Mucosa of descending colon (tissue), 3 donors: ENCODE data around the gene GBA2. TPM values are rescaled to one million over a fixed set of nuclear protein-coding genes. Genes with fewer than 3 reads are reported as not detected.
A peak's percentile ranks its signal among the peaks of the same experiment; 100 is the strongest.

Experiments used
- ATAC-seq: fragments of 200-7000 bp; cut with Tn5 transposase; one replicate; pipeline ENCODE4 v1.9.1; 2020; ENCODE audit warnings: mild to moderate bottlenecking, moderate library complexity
- DNase-seq, 3 donors: peaks; one replicate each; pipeline ENCODE4 v3.0.0-alpha.2; 2020
- H3K36me3 ChIP-seq: fragments of 200-600 bp; one replicate; pipeline ENCODE4 v1.8.0; 2021; ENCODE audit warnings: low read depth, mild to moderate bottlenecking
- H3K4me1 ChIP-seq: fragments of 200-600 bp; one replicate; pipeline ENCODE4 v1.8.0; 2021; ENCODE audit warnings: low read depth, mild to moderate bottlenecking
- H3K4me3 ChIP-seq: fragments of 200-600 bp; one replicate; pipeline ENCODE4 v1.8.0; 2021; ENCODE audit warnings: mild to moderate bottlenecking
- H3K9me3 ChIP-seq: fragments of 200-600 bp; one replicate; pipeline ENCODE4 v1.8.0; 2021; ENCODE audit warnings: mild to moderate bottlenecking
- intact Hi-C, 2 donors: fragments of 100-400 bp; cut with DNase I in 1 of 2; cut with micrococcal nuclease in 1 of 2; formaldehyde crosslinking; loops; one replicate each; pipeline versions ENCODE4 v1.11.0 to v1.11.1; 2022; cut with DNase I, micrococcal nuclease
- total RNA-seq, 3 donors: library from RNA; stranded (reverse); fragmentation: NEBNext Ultra II Directional in 2 of 3; extraction: Animal tissue kit (Norgen Biotek cat#: 25700) in 2 of 3; gene quantifications; one replicate each; pipeline versions ENCODE4 v1.2.1 to v1.2.4, GENCODE V29; 2021 to 2023
- TF ChIP-seq, protein P1 (sequence below): fragments of 200-600 bp; IDR thresholded peaks from one replicate; pipeline ENCODE4 v1.8.0; 2022; ENCODE audit warnings: antibody characterized with exemption, mild to moderate bottlenecking
- donor health status: DM: no; HTN: no; CAD: no; lungs with moderate emphysema.
- donor health status: DM: no; HTN: no; CAD: no.
- donor health status: DM: no; HTN: yes; CAD: no.

The GBA2 gene
- total RNA-seq, 3 donors from 2014 or later, result 157 to 285 (median 223) TPM

DNA sequence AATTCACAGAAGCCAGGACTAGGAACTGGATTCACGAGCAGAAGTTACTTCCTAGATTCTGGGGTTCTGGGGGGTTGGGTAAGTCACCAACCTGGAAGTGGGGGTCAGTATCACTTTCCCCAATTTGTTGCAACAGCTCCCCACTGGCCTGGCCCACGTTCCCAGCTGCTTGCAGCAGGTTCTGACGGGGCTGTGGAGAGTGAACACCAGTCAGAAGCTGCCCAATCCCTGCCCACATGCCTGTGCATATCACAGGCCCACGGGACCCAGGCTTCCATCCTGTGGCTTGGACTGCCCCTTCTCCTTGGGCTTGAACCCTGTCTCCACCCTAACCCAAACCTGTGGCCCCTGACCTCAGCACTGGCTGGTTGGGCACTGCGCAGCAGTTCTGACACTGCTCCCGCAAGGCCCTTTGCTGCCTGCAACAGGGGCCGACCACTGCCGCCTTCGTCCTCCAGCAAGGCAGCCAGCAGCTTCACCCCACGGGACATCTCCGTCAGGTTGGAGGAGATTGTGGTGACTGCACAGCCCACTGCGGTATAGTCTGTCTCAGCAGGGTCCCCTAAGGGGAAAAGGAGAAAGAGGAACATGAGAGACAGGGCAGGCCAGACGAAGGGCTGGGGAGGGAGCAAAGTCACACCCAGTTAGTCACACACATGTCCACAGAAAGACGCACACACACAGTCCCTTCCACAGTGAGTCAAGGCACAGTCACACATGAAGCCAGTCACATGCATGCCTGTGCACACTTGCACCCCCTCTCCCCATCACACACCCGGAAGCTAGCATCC lies 30.1 kb downstream of the GBA2 start:
- no peak overlapping the region for H3K4me3 ChIP-seq
- TF ChIP-seq, protein P1, sequence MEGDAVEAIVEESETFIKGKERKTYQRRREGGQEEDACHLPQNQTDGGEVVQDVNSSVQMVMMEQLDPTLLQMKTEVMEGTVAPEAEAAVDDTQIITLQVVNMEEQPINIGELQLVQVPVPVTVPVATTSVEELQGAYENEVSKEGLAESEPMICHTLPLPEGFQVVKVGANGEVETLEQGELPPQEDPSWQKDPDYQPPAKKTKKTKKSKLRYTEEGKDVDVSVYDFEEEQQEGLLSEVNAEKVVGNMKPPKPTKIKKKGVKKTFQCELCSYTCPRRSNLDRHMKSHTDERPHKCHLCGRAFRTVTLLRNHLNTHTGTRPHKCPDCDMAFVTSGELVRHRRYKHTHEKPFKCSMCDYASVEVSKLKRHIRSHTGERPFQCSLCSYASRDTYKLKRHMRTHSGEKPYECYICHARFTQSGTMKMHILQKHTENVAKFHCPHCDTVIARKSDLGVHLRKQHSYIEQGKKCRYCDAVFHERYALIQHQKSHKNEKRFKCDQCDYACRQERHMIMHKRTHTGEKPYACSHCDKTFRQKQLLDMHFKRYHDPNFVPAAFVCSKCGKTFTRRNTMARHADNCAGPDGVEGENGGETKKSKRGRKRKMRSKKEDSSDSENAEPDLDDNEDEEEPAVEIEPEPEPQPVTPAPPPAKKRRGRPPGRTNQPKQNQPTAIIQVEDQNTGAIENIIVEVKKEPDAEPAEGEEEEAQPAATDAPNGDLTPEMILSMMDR, result no peak
- ATAC-seq (peak; percentile 65), DNase-seq (no peak)
- H3K9me3 ChIP-seq, result no peaks in the 10 kb centered on the region
- peaks cover 37% of the 10 kb centered on the region for H3K36me3 ChIP-seq
- intact Hi-C loops, result no loop called here
- H3K4me1 ChIP-seq, result no peaks in the 10 kb centered on the region

DNA sequence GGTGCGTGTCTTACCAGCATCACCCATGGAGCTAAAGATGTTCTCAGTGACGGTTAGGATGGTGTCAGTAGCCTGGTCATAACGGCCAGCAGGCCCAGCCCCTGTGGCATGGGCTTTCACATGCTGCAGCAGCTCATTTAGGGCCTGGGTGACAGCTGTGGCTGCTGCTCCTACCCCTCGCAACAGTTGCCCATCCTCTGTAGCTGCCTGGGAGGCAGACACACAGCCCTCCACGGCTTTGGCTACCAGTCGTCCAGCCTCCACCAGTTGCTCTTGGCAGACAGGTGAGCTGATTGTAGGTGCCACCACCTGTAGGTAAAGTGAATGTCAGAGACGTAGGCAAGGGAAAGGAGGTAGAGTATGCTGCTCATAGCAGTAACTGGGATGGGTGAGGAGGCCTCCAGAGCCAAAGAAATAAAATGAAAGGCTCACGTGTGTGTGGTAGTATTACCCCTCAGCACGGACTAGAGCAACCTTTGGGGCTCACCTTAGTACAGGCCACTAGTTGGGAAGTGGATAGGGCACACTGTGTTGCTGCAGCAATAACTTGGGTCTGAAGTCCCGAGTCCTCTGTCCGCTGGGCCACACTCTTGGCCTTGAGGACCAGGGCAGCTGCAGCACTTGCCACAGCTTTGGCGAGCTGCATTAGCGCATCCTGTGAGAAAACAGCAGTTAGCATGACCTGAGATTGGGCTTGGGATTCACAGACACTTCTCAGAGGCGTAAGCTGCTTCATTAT lies 31.7 kb downstream of the GBA2 start:
- Histone ChIP-seq H3K4me3 (no peak overlapping the region), H3K4me1 (no peaks in the 10 kb centered on the region), H3K36me3 (peaks cover 30% of the 10 kb centered on the region), H3K9me3 (no peaks in the 10 kb centered on the region)
- no peak for ATAC-seq
- intact Hi-C loops, result no loop called here
- no peak for DNase-seq
- TF ChIP-seq, protein P1, result no peak

DNA sequence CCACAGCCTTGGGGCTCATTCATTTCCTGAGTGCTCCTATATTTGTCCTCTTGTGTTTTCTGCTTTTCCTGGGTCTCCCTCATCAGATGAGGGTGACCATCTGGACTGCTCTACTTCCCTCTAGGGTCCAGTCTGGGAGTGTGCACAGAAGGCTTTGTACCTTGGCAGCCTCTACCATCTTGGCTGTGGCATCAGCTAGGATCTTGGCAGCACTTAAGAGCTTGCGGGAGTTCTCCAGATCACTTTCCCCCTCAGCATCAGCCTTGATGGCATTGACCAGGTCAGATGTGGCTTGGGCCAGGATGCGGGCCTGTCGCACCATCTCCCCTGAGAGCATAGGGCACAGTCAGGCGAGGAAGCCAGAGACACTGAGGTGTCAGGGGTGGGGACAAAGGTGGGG lies 32.8 kb downstream of the GBA2 start:
- intact Hi-C loops, result no loop called here
- no peak overlapping the region for H3K4me3 ChIP-seq
- no peak for DNase-seq
- H3K4me1 ChIP-seq, result no peaks in the 10 kb centered on the region
- no peaks in the 10 kb centered on the region for H3K9me3 ChIP-seq
- no peak for ATAC-seq
- TF ChIP-seq, protein P1, result no peak
- H3K36me3 ChIP-seq, result peaks cover 29% of the 10 kb centered on the region

DNA sequence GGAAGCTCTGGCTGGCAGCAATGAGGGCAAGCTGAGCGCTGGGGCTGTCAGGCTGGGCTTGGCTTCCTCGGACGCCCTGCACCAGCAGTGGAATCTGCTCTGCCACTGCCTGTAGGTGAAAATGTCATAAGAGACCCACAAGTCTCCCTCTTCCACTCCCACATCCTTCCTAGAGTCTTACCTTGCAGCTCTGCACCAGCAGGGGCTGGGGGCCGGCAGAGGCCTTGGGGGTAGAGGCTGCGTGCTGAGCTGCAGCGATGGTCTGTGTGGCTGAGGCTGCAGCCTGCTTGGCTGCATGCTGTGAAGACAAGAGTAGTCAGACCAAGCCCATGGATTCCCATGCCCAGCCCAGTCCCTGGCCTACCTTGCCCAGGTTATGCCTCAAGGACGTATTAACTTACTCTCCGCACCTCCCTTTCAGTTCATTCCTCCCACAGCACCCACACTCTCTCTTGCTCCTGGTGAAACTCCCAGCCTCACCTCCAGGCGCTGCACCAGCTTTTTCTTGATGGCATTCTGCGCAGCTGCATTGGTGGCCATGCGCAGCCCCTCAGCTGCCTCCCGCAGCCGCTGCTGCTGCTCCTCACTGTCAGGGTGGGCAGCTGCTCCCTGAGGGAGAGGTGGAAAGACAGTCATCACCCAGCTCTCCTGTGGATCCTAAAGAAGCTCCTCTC lies 34.3 kb downstream of the GBA2 start:
- H3K36me3 ChIP-seq, result peaks cover 21% of the 10 kb centered on the region
- no peak overlapping the region for H3K4me3 ChIP-seq
- TF ChIP-seq, protein P1, result no peak
- no peaks in the 10 kb centered on the region for H3K9me3 ChIP-seq
- DNase-seq (no peak), ATAC-seq (no peak)
- intact Hi-C loops, result no loop called here
- H3K4me1 ChIP-seq, result no peaks in the 10 kb centered on the region

DNA sequence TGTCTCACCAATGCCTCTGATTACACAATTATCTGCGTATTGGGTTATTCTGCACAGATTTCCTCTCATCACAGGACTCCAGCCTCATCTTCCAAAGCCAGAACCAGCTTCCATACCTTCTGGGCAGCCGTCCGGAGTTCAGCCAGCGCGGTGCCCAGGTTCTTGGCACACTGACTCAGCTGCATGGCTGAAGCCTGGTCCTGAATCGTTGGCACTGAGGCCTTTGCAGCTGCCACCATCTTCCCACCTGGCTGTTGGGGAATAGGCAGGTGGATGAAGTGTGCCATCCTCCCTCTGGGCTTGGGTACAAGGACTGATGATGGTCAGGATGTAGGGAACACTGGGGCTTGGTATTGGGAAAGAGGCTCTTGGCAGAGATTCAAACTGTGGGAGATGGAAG lies 34.9 kb downstream of the GBA2 start:
- Histone ChIP-seq H3K9me3 (no peaks in the 10 kb centered on the region), H3K4me1 (no peaks in the 10 kb centered on the region), H3K36me3 (peaks cover 21% of the 10 kb centered on the region), H3K4me3 (no peak overlapping the region)
- DNase-seq (no peak), ATAC-seq (no peak)
- TF ChIP-seq, protein P1, result no peak
- intact Hi-C loops, result no loop called here
